22Rv1 (cell line): Measurements from ENCODE around the gene RAET1G.

Experiments
- CTCF ChIP-seq: fragments of 450-650 bp; IDR thresholded peaks from 2 replicates; pipeline ENCODE4 v1.5.1; 2017; ENCODE audit warnings: mild to moderate bottlenecking
- ZFX ChIP-seq: fragments of 450-650 bp; IDR thresholded peaks from 2 replicates; pipeline ENCODE4 v1.6.1; 2017; ENCODE audit warnings: antibody characterized with exemption, borderline replicate concordance

- TF ChIP-seq CTCF: no peak
- TF ChIP-seq ZFX: no peak
These were observed 45.3 kb downstream of the RAET1G start for GRCh38 chr6:149877659-149878058.
